WERI-Rb-1 (cell line): ENCODE results near the gene NBAS.
"Not testable (repeated sequence)": the region's sequence is repeated elsewhere in the genome, so short reads cannot be mapped to it uniquely, and the experiment has no call there.

ENCODE experiments used
- DNase-seq: peaks from one replicate; pipeline ENCODE4 v3.0.0-alpha.2; 2020
- H3K27ac ChIP-seq: fragments of 250-450 bp; sonication (Bioruptor Pico); 2 replicates; pipeline ENCODE4 v1.5.1; 2020; ENCODE audit warnings: mild to moderate bottlenecking, moderate library complexity
- H3K27me3 ChIP-seq: fragments of 250-450 bp; sonication (Bioruptor Pico); 2 replicates; pipeline ENCODE4 v1.5.1; 2021; ENCODE audit warnings: mild to moderate bottlenecking, low read depth, moderate library complexity; ENCODE audit not compliant: insufficient read depth, severe bottlenecking
- H3K36me3 ChIP-seq: fragments of 250-450 bp; sonication (Bioruptor Pico); 2 replicates; pipeline ENCODE4 v1.5.1; 2020; ENCODE audit warnings: mild to moderate bottlenecking, moderate library complexity
- H3K4me3 ChIP-seq: 2 replicates; pipeline ENCODE4 v1.5.1; 2011; ENCODE audit warnings: low read depth, mild to moderate bottlenecking, control low read depth, low read length
- H3K9me3 ChIP-seq: fragments of 250-450 bp; sonication (Bioruptor Pico); 2 replicates; pipeline ENCODE4 v1.5.1; 2021; ENCODE audit warnings: mild to moderate bottlenecking, moderate library complexity; ENCODE audit not compliant: severe bottlenecking
- TF ChIP-seq, protein P1 (sequence below): IDR thresholded peaks from 2 replicates; pipeline ENCODE4 v1.5.1; 2011; ENCODE audit warnings: low read depth, mild to moderate bottlenecking, control low read depth, inconsistent platforms, low read length

The NBAS gene

DNA sequence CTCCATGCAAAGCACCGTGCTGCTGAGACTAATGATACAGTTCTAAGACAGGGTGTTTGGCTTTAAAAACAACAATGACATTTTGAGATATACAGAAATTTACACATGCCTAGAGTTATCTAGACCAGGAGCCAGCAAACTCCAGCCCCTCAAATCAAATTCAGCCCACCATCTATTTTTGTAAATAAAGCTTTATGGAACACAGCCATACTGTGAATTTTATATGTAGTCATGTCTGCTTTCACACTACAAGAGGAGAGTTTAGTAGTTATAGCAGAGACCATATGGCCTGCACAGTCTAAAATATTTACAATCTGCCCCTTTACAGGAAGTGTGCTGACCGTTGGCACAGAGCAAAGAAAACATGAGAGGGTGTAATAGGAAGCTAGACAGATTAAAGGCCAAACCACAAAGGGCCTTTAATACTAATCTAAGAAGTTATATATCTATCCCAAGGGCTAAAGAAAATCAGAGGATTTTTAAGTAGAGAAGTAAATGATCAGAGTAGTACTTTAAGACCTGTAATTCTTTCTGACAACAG, 39.4 kb downstream of the NBAS start:
- TF ChIP-seq, protein P1, sequence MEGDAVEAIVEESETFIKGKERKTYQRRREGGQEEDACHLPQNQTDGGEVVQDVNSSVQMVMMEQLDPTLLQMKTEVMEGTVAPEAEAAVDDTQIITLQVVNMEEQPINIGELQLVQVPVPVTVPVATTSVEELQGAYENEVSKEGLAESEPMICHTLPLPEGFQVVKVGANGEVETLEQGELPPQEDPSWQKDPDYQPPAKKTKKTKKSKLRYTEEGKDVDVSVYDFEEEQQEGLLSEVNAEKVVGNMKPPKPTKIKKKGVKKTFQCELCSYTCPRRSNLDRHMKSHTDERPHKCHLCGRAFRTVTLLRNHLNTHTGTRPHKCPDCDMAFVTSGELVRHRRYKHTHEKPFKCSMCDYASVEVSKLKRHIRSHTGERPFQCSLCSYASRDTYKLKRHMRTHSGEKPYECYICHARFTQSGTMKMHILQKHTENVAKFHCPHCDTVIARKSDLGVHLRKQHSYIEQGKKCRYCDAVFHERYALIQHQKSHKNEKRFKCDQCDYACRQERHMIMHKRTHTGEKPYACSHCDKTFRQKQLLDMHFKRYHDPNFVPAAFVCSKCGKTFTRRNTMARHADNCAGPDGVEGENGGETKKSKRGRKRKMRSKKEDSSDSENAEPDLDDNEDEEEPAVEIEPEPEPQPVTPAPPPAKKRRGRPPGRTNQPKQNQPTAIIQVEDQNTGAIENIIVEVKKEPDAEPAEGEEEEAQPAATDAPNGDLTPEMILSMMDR, result no peak
- no peaks in the 10 kb centered on the region for H3K27me3 ChIP-seq
- no peaks in the 10 kb centered on the region for H3K9me3 ChIP-seq
- H3K27ac ChIP-seq, result no peak overlapping the region
- H3K4me3 ChIP-seq, result no peak overlapping the region
- no peak for DNase-seq
- no peaks in the 10 kb centered on the region for H3K36me3 ChIP-seq

- H3K27me3 ChIP-seq, result no peaks in the 10 kb centered on the region
- H3K27ac ChIP-seq, result no peak overlapping the region
- no peaks in the 10 kb centered on the region for H3K36me3 ChIP-seq
- no peak for DNase-seq
- TF ChIP-seq, protein P1, result no peak
- no peak overlapping the region for H3K4me3 ChIP-seq
- no peaks in the 10 kb centered on the region for H3K9me3 ChIP-seq
Measured at GRCh38 chr2:15520346-15520745, 40.8 kb downstream of the NBAS start.

- H3K36me3 ChIP-seq, DNase-seq, H3K9me3 ChIP-seq, H3K4me3 ChIP-seq, H3K27me3 ChIP-seq, H3K27ac ChIP-seq: not testable (repeated sequence)
Measured at GRCh38 chr2:15518759-15519158, 42.4 kb downstream of the NBAS start.

DNA sequence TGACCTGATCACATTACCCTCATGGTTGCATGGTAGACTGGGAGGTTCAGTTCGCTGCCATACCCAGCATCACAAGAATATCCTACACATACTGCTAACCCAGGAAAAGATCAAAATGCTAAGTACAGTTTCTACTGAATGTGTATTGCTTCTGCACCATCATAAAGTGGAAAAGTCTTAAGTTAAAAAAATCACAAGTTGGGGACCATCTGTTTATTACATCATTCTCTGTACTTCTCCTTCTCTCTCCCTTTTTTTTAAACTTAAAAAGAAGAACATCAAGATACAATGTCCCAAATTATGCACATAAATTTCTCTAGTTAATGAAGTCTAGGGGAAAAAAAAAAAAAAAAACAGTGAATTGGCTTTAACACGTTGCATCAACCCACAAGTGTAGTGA, 43.3 kb downstream of the NBAS start:
- Histone ChIP-seq H3K27ac (no peak overlapping the region), H3K36me3 (no peaks in the 10 kb centered on the region), H3K4me3 (no peak overlapping the region), H3K27me3 (no peaks in the 10 kb centered on the region), H3K9me3 (no peaks in the 10 kb centered on the region)
- TF ChIP-seq, protein P1, result no peak
- no peak for DNase-seq

GRCh38 chr2:15511686-15512085, 49.4 kb downstream of the NBAS start:
- H3K9me3 ChIP-seq, result no peaks in the 10 kb centered on the region
- TF ChIP-seq, protein P1, result no peak
- no peak overlapping the region for H3K4me3 ChIP-seq
- DNase-seq, result no peak
- H3K27ac ChIP-seq, result no peak overlapping the region
- peaks cover 14% of the 10 kb centered on the region for H3K36me3 ChIP-seq
- H3K27me3 ChIP-seq, result no peaks in the 10 kb centered on the region

- Histone ChIP-seq H3K27me3 (no peaks in the 10 kb centered on the region), H3K9me3 (no peaks in the 10 kb centered on the region), H3K27ac (no peak overlapping the region), H3K4me3 (no peak overlapping the region), H3K36me3 (peaks cover 14% of the 10 kb centered on the region)
- TF ChIP-seq, protein P1, result no peak
- no peak for DNase-seq
Measured at GRCh38 chr2:15510552-15510951, 50.6 kb downstream of the NBAS start.
